D721Med (cell line): ENCODE results near the gene PRDM2.

Source experiments
- DNase-seq: peaks from one replicate; pipeline ENCODE4 v3.0.0; 2011; ENCODE audit warnings: low spot score; ENCODE audit not compliant: insufficient read length
- FAIRE-seq: peaks from 2 replicates; lab custom pipeline; 2011; peaks lifted over from hg19 to GRCh38; lab: Jason Lieb, UNC
- CTCF ChIP-seq: IDR thresholded peaks from 2 replicates; pipeline ENCODE4 v1.5.1; 2012; ENCODE audit warnings: mild to moderate bottlenecking, control low read depth; ENCODE audit not compliant: insufficient read depth; ENCODE audit errors: missing control alignments

Gene PRDM2

GRCh38 chr1:13812456-13813397, 112.7 kb downstream of the PRDM2 start:
- DNase-seq (no peak), FAIRE-seq (no peak)
- no peak for TF ChIP-seq CTCF

DNA sequence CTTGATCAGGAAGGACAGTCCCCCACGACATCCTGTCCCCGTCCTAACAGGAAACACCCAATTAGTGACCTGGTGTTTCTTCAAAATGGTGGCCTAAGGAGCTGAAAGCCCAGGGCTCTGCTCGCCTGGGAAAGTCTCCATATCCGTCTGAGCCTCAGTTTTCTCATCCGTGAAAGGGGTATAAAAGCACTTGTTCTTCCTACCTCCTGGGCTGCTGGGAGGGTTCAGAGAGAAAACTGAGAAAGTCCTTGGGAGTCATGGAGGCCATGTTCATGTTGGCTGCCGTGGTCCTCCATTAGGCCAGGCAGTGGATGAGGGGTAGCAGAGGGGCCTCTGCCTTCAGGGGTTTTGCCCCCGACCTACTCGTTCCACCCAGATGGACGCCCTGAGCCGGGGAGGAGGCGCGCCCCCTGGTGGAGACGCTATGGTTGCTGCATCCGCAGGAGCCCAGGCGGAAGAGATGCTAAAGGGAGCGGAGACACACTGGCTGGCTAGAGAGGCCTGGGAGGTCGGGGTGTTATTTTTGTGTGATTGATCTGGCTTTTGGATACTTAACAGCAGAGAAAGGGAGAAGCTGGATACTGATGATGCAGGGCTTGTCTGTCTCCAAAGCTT, 113.5 kb downstream of the PRDM2 start:
- no peak for FAIRE-seq
- TF ChIP-seq CTCF, result peak; percentile 73
- no peak for DNase-seq

DNA sequence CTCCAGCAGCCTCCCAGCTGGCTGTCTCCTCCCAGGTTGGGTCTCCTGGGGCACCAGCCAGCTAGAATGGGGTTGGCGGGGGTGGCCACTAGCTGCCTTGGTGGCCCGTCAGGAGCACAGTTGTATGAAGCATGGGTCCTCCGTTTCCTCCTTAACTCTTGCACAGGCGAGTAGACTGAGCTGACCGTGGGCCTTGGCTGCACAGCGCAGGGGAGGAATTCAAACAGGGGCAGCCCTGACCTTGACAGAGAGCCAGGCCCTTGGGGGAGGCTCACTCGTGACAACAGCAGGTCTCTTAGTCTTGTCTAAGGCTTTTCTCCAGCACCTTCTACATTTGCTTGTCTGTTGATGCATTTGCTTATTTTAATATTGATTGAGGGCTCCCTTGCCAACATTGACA, 114.1 kb downstream of the PRDM2 start:
- no peak for TF ChIP-seq CTCF
- FAIRE-seq, result no peak
- DNase-seq, result no peak

DNA sequence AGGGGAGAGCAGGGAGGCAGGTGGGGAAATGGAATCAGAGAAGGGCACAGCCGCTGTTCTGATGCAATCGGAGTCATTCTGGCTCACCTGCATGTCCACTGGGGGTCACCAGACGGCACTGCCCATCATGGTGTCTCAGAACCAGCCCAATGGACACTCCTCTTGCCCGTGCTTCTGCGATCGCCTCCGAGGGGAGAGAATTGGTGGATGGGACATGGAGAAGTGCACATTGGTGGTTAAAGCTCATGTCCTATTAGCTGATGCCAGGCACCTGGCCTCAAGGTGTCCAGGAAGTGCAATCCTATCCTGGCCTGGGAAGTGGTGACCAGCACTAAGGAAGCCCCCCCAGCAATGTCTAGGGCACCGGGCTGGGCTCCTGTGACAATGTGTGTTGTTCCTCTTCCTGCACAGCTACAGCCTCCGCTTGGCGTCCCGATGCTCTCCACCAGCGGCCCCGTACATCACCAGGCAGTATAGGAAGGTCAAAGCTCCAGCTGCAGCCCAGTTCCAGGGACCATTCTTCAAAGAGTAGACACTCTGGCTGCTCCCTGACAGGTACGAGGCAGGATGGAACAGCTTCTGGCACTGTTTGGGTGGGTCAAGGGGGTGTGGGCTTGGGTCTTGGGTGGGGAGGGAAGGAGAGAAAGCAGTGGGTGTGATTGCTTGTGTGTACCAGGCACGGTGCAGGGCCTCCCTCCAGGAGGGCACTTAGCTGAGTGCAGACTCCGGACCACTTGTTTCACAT, 116.2 kb downstream of the PRDM2 start:
- FAIRE-seq, result no peak
- TF ChIP-seq CTCF, result no peak
- no peak for DNase-seq

DNA sequence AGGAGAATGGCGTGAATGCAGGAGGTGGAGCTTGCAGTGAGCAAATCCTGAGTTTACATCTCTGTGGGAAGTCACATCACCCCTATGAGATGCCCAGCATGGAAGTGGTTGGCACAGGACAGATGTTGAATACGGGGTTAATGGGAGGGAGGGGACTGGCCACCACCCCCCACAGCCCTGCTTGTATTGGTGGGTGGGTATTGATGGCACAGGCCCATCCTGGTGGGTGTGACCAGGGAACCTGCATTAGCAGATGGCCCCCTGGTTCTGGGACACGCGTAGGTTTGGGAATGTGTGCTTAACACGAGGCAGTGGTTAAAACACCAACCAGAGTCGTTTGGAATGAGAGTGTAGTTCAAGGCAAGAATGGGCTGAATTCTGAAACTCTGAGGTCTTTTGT, 117.9 kb downstream of the PRDM2 start:
- DNase-seq, result no peak
- no peak for FAIRE-seq
- no peak for TF ChIP-seq CTCF

- no peak for FAIRE-seq
- no peak for DNase-seq
- no peak for TF ChIP-seq CTCF
Observed at GRCh38 chr1:13818926-13819325, 118.9 kb downstream of the PRDM2 start.

DNA sequence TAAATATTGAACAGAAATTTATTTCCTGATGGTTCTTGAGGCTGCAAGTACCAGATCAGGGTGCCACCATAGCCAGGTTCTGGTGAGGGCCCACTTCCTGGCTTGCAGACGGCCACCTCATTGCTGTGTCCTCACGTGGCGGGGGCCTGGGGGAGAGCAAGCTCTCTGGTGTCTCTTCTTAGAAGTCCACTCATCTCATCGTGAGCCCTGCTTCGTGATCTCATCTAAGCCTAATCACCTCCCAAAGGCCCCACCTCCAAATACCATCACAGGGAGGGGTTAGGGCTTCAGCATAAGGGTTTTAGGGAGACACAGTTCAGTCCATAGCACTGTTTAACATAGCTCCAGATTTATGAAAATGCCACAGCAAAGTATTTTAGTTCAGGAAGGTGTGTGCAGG, 119.7 kb downstream of the PRDM2 start:
- no peak for TF ChIP-seq CTCF
- DNase-seq, result no peak
- no peak for FAIRE-seq
